GM13977 (cell line): Measurements from ENCODE around the gene CABLES2.

Experiments used
- DNase-seq: peaks from one replicate; pipeline ENCODE4 v3.0.0; 2012; ENCODE audit warnings: low spot score
- in situ Hi-C: fragments of 300-500 bp; cut with MboI; formaldehyde crosslinking; loops from one replicate; pipeline ENCODE4 v1.12.0; 2022; ENCODE audit warnings: low sequenced_read_pairs, low pct_unique_long_range_greater_than_20kb, mixed read lengths, inconsistent platforms; ENCODE audit not compliant: unreplicated experiment
- TF ChIP-seq, protein P1 (sequence below): IDR thresholded peaks from 2 replicates; pipeline ENCODE4 v1.5.1; 2012; ENCODE audit warnings: mild to moderate bottlenecking, control low read depth; ENCODE audit not compliant: insufficient read depth; ENCODE audit errors: extremely low read depth, missing control alignments

Gene CABLES2

DNA sequence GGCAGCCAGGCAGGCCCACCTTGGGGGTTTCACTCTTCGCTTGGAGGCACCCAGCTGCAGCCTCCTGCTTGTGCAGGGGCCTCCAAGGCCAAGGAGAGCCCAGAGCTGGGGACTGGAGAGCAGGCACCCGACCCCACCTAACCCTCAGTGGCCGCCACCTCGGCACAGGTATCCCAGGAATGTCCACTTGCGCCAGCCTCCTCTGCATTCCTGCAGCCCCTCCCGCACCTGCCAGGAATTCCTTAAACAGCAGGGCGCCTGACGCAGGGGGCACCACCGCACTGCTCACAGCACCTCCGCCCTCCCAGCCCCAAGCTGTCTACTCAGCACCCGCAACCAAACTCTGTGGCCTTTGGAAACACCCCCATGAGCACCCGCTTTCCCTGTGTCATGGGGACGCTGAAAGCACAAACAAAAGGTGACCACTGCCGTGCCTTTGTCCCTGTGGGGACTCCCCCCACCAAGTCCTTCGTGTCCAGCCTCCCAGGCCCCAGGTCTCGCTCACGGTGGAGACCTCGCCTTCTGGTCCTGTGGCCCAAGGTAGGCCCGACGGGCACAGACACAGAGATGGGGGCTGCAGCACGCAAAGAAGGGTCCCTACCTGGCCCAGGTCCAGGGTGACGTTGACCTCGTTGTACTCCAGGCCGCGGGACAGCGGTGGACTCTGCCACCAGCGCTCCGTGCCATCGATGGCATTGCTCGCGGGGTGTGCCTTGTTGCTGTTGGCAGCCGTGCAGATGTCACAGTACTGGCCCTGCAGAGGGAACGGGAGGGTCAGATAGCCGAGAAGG, 45.1 kb downstream of the CABLES2 start:
- TF ChIP-seq, protein P1, sequence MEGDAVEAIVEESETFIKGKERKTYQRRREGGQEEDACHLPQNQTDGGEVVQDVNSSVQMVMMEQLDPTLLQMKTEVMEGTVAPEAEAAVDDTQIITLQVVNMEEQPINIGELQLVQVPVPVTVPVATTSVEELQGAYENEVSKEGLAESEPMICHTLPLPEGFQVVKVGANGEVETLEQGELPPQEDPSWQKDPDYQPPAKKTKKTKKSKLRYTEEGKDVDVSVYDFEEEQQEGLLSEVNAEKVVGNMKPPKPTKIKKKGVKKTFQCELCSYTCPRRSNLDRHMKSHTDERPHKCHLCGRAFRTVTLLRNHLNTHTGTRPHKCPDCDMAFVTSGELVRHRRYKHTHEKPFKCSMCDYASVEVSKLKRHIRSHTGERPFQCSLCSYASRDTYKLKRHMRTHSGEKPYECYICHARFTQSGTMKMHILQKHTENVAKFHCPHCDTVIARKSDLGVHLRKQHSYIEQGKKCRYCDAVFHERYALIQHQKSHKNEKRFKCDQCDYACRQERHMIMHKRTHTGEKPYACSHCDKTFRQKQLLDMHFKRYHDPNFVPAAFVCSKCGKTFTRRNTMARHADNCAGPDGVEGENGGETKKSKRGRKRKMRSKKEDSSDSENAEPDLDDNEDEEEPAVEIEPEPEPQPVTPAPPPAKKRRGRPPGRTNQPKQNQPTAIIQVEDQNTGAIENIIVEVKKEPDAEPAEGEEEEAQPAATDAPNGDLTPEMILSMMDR = no peak
- in situ Hi-C loops = no loop called here
- DNase-seq = no peak

DNA sequence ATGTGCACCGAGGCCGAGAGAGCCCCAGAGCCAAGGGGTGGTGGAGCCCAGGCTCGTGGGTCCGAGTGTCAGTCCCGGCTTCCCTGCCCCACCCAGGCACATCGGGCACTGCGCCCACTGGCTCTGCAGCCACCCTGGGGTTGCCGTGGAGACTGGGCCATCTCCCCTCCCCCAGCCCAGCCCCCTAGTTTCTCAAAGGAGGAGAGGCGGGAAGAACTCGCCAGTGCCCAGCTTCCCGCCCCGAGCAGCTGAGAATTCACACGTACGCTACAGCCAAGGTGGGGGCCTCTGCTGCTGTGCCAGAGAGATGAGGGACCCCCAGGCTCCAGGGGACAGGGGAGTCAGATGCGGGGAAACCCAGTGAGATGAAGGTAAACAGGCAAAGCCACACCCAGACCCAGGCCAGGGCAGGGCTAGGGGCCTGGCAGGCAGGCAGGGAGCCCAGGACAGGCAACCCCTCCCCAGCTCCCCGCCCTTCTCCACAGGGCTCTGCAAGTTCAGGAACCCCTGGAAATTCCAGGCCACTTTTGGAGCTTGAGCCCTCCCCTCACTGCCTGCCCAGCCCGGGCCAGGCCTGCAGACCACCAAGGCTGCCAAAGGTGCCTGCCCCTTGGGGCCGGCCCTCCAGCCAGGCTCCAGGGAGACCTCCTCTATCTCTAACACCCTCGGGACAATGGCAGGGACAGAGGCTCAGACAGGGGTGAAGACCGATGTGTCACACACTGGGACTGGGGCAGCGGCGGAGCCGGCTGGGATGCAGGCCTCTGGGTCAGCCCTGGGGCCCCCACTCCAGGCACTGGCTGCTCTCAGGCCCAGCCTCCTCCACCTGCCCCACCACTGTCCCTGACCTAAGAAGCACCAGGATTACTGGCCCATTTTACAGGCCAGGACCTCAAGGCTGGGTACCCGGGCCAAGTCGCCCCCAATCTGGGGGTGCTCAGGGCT, 46.0 kb downstream of the CABLES2 start:
- in situ Hi-C loops = no loop called here
- no peak for DNase-seq
- TF ChIP-seq, protein P1 = no peak

DNA sequence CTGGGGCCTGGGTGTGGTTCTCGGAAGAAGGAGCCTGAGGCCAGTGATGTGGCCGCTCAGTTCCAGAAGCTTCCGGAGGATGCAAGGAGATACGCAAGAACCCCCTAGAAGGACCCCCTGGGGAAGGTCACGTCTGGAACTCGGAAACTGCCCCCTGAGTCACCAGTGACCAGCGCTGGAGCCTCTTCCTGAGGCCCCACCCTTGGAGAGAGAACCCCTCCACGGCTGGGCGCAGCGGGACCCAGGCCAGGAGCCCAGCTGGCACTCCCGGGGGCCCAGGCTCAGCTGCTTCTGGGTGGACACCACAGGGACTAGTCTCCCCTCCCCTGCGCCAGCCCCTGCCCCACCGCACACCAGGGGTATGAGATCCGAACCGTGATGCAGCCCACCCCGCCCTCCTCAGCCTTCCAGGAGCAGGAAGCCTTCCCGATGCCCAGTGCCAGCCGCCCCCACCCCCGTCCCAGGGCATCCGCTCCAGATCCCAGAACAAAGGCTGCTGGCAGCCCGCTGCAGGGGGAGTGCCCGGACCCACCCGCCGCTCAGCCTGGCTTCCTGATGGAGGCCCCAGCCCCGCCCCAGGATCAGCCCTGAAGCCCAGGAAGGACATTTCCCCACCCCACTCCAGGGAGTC, 47.5 kb downstream of the CABLES2 start:
- in situ Hi-C loops = no loop called here
- DNase-seq = no peak
- TF ChIP-seq, protein P1 = no peak

DNA sequence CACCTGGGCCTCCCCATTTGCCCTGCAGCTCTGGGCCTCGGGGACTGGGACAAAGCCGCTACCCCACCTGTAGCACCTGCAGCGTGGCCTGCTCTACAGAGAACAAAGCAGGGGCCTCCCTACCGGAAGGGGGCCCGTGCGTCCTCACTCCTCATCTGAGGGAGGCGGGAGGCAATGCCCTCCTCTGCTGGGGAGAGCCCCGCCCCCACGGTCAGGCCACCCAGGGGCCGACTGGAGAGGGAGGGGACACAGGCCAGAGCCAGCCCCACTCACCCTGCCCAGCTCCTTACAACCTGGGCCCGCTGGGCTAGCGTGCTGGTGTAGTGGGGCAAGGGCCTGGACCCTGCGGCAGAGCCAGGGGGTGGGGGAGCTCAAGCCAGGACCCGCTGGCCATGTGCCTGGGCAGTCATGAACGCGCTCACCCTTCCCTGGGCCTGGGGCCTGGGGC, 48.0 kb downstream of the CABLES2 start:
- TF ChIP-seq, protein P1 = no peak
- DNase-seq = no peak
- in situ Hi-C loops = no loop called here

DNA sequence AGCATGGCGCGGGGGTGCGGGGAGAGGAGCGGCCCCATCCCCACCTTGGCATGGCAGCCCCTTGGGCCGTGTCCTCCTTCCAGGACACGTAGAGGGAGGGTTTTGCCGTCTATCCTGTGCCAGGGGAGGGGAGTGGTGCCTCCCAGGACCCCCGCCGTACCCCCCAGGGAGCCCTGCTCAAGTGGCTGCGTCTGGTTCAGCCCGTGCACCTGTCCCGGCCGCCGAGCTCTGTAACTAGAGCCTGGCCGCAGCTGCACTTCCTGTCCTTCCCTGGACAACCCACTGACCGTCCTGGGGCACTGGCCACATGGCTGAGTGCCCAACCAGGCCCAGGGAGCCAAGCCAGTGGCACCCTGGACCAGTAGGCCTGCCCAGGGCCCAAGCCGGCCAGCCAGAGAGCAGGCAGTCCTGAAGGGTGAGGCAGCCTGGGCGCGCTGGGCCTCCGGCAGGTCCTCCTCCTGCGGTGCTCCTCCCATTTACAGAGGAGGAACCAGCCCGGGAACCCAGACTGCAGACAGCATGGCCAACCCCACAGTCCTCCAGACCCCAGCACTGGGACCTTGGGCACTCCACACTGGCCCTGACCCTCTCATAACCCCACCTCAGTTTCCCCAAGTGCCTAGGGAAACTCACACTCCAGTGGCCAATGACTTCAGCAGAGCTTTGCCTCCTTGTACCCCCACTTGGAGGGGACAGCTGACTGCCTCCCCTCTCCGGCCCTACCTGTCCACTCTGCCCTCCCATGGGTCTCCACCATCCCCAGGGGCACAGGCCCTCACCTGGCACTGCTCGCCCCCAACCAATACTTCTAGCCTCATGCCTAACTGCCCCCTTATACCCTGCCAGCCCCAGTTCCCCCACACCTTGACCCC, 48.7 kb downstream of the CABLES2 start:
- DNase-seq = no peak
- in situ Hi-C loops = no loop called here
- TF ChIP-seq, protein P1 = no peak

DNA sequence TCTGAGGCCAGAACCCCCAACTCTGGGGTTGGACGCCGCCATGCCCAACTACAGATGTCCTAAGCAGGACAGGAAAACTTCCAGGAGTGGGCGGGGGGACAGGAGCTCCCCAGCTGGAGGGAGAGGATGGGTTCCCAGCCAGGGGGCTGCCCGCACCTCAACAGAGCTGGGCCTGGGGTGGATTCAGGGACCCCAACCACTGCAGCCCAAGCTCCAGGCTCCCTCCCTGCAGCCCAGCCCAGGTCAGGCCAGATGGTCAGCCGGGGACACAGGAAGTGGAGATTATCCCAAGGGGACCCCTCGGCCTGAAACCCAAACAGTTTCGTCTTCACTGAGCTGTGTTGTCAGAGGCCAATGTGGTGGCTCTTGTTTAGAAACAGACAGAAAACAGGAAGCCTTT, 49.4 kb downstream of the CABLES2 start:
- in situ Hi-C loops = no loop called here
- TF ChIP-seq, protein P1 = no peak
- no peak for DNase-seq
